Hepatocyte (in vitro differentiated cells): ENCODE data around the gene AP4E1.

Experiments used
- EZH2 ChIP-seq: fragments of 200-600 bp; sonication (generic); IDR thresholded peaks from 2 replicates; pipeline ENCODE4 v1.6.1; 2016; ENCODE audit warnings: antibody characterized with exemption, mild to moderate bottlenecking, borderline replicate concordance
- TF ChIP-seq, protein P1 (sequence below): fragments of 200-600 bp; sonication (generic); IDR thresholded peaks from 2 replicates; pipeline ENCODE4 v1.5.1; 2016; ENCODE audit warnings: antibody characterized with exemption, mild to moderate bottlenecking; ENCODE audit not compliant: poor library complexity

DNA sequence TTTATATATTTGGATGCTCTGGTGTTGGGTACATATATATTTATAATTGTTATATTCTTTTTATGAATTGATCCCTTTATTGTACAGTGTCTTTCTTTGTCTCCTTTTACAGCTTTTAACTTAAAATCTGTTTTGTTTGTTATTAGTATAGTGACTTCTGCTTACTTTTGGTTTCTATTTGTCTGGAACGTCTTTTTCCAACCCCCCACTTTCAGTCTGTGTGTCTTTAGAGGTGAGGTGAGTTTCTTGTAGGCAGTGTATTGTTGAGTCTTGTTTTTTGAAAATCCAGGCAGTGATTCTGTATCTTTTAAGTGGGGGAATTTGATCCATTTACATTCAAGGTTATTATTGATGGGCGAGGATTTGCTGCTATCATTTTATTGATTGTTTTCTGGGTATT lies 62.0 kb downstream of the AP4E1 start:
- TF ChIP-seq, protein P1, sequence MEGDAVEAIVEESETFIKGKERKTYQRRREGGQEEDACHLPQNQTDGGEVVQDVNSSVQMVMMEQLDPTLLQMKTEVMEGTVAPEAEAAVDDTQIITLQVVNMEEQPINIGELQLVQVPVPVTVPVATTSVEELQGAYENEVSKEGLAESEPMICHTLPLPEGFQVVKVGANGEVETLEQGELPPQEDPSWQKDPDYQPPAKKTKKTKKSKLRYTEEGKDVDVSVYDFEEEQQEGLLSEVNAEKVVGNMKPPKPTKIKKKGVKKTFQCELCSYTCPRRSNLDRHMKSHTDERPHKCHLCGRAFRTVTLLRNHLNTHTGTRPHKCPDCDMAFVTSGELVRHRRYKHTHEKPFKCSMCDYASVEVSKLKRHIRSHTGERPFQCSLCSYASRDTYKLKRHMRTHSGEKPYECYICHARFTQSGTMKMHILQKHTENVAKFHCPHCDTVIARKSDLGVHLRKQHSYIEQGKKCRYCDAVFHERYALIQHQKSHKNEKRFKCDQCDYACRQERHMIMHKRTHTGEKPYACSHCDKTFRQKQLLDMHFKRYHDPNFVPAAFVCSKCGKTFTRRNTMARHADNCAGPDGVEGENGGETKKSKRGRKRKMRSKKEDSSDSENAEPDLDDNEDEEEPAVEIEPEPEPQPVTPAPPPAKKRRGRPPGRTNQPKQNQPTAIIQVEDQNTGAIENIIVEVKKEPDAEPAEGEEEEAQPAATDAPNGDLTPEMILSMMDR, result no peak
- TF ChIP-seq EZH2, result no peak
